Endometrial microvascular endothelial cells (primary cell): ENCODE results near the gene GGACT. TPM values are rescaled to one million over a fixed set of nuclear protein-coding genes. Genes with fewer than 3 reads are reported as not detected.
"Not testable (repeated sequence)": the region's sequence is repeated elsewhere in the genome, so short reads cannot be mapped to it uniquely, and the experiment has no call there.

Source experiments
- in situ Hi-C: cut with HindIII; loops from 2 replicates; pipeline ENCODE4 v1.10.0; 2017; ENCODE audit warnings: low sequenced_read_pairs, low pct_unique_long_range_greater_than_20kb; ENCODE audit errors: inconsistent ontology term
- total RNA-seq: library from RNA; depleted of rRNA; stranded (reverse); fragments of >200 nt; gene quantifications from one replicate; pipeline ENCODE4 v1.2.3, GENCODE V29; 2015; ENCODE audit errors: inconsistent ontology term

The GGACT gene
- total RNA-seq, 1 donor from 2014 or later, result 3.5 TPM

- in situ Hi-C loops, result no loop called here
Observed at GRCh38 chr13:100604918-100605710, 16.5 kb upstream of the GGACT start.

- in situ Hi-C loops, result no loop called here
Observed at GRCh38 chr13:100602493-100603111, 14.0 kb upstream of the GGACT start.

GRCh38 chr13:100601716-100602115 lies 13.1 kb upstream of the GGACT start:
- in situ Hi-C loops, result no loop called here

GRCh38 chr13:100600915-100601314 lies 12.3 kb upstream of the GGACT start:
- in situ Hi-C loops, result no loop called here

DNA sequence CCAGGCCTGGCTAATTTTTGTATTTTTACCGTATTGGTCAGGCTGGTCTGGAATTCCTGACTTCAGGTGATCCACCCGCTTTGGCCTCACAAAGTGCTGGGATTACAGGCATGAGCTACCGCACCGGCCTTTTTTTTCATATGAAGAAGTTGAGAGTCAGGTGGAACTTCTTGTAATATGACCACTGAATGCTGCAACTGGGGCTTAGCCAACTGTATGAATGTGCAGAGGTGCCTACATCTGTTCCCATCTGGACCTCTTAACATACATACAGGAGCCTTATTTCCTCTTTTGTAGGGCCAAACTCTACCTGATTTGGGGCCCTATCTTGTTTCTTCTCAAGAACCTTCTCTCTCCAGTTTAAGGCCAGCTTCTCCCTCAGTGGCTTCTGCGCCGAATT lies 11.9 kb upstream of the GGACT start:
- in situ Hi-C loops, result no loop called here

- in situ Hi-C loops, result no loop called here
Observed at GRCh38 chr13:100597253-100597652, 8.7 kb upstream of the GGACT start.

DNA sequence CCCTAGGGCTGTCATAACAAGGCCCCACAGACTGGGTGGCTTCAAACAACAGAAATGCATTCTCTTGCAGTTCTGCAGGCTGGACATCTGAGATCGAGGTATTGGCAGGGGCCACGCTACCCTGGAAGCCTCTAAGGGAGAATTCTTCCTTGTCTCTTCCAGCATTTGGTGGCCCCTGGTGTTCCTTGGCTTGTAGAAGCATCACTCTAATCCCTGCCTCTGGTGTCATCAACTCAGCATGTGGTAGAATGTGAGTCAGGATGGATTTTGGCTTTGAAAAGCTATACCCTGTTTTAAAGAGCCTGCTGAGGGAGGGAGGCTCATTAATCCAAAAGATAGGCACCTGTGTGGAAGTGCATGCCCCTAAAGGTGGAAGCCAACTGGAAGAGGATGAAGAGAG lies 7.9 kb upstream of the GGACT start:
- in situ Hi-C loops, result no loop called here

DNA sequence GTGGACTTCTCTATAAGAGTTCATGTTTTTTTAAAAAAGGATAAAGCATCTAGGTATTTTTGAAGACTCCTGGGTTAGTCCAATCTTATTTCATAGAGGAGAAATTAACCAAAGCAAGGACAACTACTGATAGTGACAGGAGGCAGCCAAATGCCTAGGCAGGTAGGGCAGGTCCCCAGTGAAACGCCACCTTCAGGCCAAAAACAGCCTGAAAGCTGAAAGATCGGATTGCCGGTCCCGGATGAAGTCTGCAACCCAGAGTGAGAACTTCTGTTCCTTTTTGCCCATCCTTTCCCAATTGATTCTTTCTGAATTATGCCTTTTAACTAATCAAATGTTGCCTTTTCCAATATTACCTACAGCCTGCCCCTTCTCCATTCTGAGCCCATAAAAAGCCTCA lies 6.1 kb upstream of the GGACT start:
- in situ Hi-C loops, result no loop called here

DNA sequence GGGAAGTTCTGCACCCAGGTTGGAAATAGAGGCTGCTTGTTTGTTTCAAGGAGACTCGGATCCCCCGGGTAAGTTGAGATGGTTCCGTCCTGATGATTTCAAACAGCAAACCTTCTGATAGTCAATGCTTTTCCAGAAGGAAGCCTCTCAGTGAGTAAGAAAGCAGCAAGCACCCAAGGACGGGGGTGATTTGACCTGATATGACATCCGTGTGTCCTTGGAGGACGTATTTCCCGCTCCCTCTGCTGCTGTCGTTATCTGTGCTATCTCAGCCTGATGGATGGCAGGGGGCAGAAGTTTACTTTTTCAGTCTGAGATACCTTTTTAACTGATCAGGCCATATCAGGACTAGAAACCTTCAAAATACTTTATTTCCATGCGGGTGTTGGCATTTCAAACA lies 5.7 kb upstream of the GGACT start:
- in situ Hi-C loops, result no loop called here

DNA sequence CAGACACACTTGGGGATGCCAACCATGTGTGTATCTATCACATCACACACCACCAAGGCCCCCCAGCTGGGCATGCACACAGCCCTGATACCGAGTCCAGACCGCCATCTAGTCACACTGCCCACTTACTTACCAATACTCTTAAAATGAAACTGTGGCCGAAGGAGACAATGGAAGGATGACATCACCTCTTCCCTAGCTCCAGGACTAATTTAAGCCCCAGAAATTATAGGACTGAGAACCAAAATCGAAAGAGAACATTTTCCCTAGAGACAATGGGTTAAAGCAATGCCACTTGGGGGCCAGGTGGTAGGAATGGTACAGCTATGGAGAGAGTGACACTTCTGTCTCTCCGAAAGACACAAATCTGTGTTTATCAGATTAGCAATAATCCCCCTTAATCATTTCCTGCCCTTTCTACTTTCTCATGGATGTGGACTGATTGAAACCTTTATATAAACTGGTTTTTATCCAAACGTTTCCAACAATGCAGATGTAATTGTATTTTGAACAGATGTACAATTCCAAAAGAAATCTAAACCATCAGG lies 663 bp upstream of the GGACT start:
- in situ Hi-C loops, result no loop called here

DNA sequence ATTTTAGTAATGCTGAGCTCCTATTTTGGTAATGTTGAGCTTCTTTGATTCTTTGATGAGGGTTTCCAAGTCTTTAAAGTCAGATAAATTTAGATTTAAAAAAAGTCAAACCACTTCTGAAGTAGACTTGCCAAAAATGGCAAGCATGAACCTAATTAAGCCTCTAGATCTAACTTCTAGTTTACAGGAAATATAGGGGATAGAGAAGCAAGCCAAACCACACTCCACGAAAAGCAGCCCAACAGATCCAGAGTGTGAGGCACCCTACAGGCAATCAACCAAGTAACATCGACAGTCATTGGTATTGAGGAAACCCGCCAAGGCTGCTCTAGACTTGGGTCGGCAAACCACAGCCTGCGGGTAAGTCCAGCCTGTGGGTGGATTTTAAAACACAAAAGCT lies 3.7 kb downstream of the GGACT start:
- in situ Hi-C loops, result no loop called here

- in situ Hi-C loops, result no loop called here
Observed at GRCh38 chr13:100581504-100581903, 7.1 kb downstream of the GGACT start.

DNA sequence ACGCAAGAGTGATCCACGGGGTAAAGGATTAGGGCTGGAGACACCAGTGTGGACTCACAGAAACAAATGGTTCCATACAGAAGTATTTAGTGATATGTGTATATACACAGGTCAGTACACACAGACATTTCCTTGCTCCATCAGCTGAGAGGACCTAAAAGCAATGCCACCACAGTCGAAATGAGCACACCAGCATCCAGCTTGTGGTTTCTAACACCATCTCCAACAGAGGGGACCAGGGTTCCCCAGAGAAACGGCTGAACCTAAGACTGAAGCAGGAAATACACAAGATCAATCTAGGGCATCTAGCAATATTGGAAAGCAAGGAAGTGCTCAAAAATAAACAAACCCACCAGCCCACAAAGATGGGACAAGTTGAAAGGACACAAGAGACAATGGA lies 7.6 kb downstream of the GGACT start:
- in situ Hi-C loops, result no loop called here

GRCh38 chr13:100580045-100580444 lies 8.5 kb downstream of the GGACT start:
- in situ Hi-C loops, result no loop called here

DNA sequence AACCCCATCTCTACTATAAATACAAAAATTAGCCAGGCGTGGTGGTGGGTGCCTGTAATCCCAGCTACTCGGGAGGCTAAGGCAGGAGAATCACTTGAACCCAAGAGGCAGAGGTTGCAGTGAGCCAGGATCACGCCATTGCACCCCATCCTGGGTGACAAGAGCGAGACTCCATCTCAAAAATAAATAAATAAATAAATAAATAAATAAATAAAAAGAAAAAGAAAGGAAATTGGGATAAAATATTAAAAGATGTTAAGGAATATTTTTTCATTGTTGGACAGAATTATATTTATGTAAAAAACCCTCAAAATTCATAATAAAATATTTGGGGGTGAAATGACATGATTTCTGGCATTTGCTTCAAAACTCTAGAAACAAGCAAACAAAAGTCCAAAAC lies 11.3 kb downstream of the GGACT start:
- in situ Hi-C loops, result not testable (repeated sequence)

DNA sequence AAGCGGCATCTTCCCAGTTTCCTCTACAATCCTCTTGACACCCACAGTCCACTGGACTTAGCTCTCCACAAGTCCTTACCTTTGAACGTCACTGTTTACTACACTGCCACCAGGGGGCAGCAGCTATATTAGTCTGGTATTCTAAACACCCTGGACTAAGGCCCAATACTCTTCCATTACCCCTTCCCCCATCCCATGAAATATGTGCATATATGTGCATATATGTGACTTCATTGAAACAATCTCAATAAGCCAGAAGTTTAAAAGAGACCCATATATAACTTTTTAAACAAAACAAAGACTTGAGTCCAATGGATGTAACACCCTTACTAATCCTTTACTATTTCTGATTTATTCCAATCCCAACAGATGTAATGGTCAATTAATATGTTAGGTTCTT lies 15.5 kb downstream of the GGACT start:
- in situ Hi-C loops, result no loop called here

- in situ Hi-C loops, result no loop called here
Observed at GRCh38 chr13:100566543-100566942, 22.0 kb downstream of the GGACT start.

- in situ Hi-C loops, result no loop called here
Observed at GRCh38 chr13:100565286-100565685, 23.3 kb downstream of the GGACT start.

GRCh38 chr13:100564444-100565223 lies 24.0 kb downstream of the GGACT start:
- in situ Hi-C loops, result no loop called here

GRCh38 chr13:100563779-100564178 lies 24.8 kb downstream of the GGACT start:
- in situ Hi-C loops, result no loop called here
